Fibroblast of peridontal ligament (primary cell): ENCODE data around the gene BEX3.
A peak's percentile ranks its signal among the peaks of the same experiment; 100 is the strongest.
"Not testable (repeated sequence)": the region's sequence is repeated elsewhere in the genome, so short reads cannot be mapped to it uniquely, and the experiment has no call there.

Source experiments
- DNase-seq: peaks from one replicate; pipeline ENCODE4 v3.0.0-alpha.2; 2010; ENCODE audit errors: extremely low read depth

BEX3 gene

GRCh38 chrX:103376118-103376978, at the start of gene BEX3:
BEX3 (plus strand) TSS chrX:103376538; CDS start chrX:103377522, 984 bp downstream.
- DNase-seq: peak; percentile 53

DNA sequence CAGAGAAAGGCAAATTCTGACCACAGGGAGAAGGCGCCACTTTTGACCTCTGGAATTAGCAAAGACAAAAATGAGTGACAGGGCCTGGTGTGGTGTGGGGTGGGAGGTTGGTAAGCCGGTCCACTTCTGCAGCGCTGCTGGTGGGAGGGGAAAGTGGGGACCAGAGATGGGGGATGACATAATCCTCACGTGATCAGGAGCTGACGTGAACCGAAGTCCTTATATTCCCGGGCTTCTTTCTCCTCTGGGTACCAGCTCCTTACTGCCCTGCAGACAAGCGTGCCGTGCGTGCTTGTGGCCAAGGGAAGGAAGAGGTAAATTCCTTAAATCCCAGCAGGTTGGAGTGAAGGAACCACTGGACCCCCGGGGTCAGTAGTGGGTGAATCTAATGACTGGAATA, 46.3 kb upstream of the BEX3 start, which contains the start of gene TCEAL7:
Gene TCEAL7, plus strand, starts transcription at position 249 of the 400 bp plus-strand sequence. CDS start 1,165 bp downstream, outside the sequence.
- peak; percentile 47 for DNase-seq

DNA sequence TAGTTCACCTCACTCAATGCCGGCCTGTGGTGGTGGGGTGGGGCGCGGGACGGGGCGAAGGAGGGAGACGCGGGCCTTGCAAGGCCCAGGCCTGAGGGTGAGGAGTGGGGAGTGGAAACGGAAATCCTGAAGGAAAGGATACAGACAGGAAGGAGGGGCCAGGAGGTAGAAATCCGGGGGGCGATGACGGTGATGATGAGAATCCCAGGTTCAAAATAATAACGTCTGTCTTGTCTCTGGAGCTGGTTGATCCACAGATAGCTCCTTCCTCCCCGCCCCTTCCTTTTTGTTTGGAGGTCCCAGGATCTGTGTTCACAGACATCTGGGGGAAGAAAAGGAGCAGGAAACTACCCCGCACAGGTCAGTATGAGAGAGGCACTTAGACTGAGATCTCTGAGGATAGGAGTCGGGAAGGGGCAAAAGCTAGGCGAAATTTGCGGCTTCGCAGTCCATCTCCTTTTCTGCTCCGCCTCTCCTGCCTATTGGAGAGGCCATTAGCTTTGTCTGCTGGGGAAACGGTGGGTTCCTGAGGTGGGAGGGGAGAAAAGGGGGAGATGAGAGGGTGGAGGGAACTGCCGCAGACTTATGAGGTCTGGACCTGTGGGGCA, 45.6 kb upstream of the BEX3 start:
- no peak for DNase-seq

- DNase-seq: no peak
Measured at GRCh38 chrX:103338663-103339062, 37.7 kb upstream of the BEX3 start.

GRCh38 chrX:103343105-103343504, 33.2 kb upstream of the BEX3 start:
- DNase-seq: peak; percentile 72

DNA sequence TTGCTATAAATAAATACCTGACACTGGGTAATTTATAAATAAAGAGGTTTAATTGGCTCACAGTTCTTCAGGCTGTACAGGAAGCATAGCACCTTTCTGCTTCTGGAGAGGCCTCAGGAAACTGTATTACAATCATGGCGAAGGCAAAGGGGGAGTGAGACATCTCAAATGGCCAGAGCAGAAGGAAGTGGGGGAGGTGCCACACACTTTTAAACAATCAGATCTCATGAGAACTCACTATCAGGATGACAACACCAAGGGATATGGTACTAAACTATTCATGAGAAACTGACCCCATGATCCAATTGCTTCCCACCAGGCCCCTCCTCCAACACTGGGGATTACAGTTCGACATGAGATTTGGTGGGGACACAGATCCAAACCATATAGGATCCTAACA, 31.7 kb upstream of the BEX3 start:
- no peak for DNase-seq

DNA sequence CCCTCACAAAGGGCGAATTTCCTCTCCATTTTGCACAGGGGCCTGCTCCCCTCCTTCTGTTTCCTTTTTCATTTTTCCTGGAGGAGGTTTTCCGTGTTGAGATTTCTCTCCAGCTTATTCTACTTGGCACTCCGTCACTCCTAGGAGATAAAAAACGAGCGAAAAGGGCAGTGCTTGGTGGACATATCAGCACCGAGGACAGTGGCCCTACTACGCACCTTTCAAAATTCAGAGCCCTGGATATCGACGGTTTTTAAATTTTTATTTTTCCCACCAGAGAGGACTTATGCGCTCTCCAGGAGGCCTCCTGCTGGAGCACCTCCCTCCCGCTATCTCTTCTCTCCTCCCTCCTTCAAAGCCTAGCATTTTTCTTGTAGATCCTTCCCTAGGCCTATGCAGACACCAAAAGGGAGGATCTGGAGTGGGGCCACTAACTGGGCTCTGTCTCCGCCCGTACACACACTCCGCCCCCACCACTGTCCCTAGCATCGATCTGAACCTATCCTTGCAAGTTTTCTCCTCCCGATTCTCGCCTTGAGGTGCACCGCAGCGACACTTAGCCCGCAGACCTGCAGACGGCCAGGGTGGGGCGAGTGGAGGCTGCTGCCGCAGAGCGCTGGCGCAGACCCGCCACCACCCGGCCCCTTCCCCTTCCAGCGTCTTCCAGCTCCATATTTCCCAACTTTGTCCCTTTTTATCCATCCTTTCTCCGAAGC, 28.5 kb upstream of the BEX3 start:
- DNase-seq: no peak

- peak; percentile 87 for DNase-seq
Measured at GRCh38 chrX:103356130-103356798, 20.1 kb upstream of the BEX3 start, which contains the start of gene TCEAL9. TCEAL9 (plus strand) TSS chrX:103356506; CDS start chrX:103357685, 1,179 bp downstream.

DNA sequence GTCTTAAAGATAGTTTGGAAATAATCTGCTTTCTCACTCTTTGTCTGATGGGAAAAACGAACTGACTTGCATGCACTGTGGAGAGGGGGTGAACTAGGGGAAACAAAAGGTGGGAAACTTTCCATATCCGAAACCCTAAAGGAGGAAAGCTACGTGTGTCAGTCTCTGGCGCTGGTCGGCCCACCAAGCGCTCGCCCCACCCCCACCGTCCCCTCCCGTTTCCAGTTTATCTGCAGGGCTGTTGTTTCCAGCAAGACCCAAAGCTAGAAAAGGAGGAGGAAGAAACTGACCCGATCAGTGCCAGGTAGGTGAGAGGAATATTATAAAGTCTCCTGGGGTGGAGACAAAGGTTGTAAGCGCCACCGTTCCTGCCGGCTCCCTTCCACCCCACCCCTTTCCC, 19.5 kb upstream of the BEX3 start:
- no peak for DNase-seq

- no peak for DNase-seq
Measured at GRCh38 chrX:103357871-103358270, 18.5 kb upstream of the BEX3 start.

- DNase-seq: not testable (repeated sequence)
Measured at GRCh38 chrX:103359605-103360004, 16.7 kb upstream of the BEX3 start.

- DNase-seq: no peak
Measured at GRCh38 chrX:103360092-103360491, 16.2 kb upstream of the BEX3 start.

GRCh38 chrX:103360916-103361315, 15.4 kb upstream of the BEX3 start:
- DNase-seq: no peak

- peak; percentile 47 for DNase-seq
Measured at GRCh38 chrX:103361798-103362197, 14.5 kb upstream of the BEX3 start.

DNA sequence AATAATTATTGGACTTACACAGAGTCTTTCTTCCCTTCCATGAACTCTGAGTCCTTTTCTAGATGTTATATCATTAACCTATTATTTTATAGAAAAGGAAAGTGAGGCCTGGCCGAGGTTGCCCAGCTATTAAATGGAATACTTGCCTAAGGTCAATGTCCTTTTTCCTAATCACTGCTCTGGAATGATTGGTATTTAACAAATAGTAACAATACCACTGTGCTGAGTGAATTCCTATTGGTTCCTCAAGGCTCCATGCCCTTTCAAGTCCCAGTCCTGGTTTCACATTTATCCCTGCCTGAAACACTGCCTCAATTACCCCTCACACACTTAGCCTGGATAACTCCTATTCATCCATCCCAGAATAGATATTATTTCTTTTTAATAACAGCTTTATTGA, 13.9 kb upstream of the BEX3 start:
- peak; percentile 56 for DNase-seq

- DNase-seq: no peak
Measured at GRCh38 chrX:103363046-103363445, 13.3 kb upstream of the BEX3 start.

DNA sequence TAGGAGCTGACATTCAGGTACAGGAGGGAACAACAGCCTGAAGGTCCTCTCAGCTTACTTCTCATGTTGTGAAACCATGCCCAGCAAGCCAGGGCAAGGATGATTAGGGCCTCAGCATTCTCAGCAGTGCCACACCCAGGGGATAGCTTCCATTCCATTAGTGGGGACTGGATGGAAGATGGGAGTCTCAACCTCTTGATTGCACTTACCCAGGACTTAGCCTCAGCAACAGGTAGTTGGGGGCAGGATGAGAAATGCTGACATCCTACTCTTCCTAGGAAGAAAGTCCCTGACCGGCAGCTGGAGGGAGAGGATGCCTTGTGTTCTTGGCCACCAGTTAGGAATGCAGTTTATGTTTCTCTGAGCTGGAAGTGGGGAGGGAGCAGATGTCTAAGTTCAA, 8.8 kb upstream of the BEX3 start:
- DNase-seq: no peak

- no peak for DNase-seq
Measured at GRCh38 chrX:103369479-103369878, 6.9 kb upstream of the BEX3 start.

DNA sequence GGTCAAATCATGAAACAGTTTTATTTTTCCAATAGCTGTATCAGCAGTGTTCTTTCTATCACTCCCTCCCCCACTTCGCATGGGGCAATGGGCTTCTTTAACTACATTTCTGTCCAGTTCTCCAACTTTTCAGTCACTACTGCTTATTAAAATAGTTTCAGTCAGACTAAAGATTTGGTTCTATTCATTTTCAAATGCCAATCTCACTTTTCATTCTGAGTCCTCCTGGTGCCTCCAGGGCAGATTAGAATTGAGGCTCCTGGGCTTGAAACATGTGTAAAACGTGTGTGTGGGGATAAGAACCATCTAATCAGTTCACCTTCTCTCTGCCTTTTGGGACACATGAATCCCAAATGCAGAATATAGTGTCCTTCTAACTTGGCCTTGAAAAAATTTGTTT, 3.5 kb upstream of the BEX3 start:
- no peak for DNase-seq

- no peak for DNase-seq
Measured at GRCh38 chrX:103373581-103373980, 2.8 kb upstream of the BEX3 start.

- peak; percentile 44 for DNase-seq
Measured at GRCh38 chrX:103376979-103377324, 614 bp downstream of the BEX3 start.

- peak; percentile 54 for DNase-seq
Measured at GRCh38 chrX:103378990-103379389, 2.7 kb downstream of the BEX3 start.
